G401.6 (cell line): ENCODE data around the gene CDY2A.
"Not testable (repeated sequence)": the region's sequence is repeated elsewhere in the genome, so short reads cannot be mapped to it uniquely, and the experiment has no call there.

ENCODE experiments used
- FAIRE-seq: peaks from 2 replicates; lab custom pipeline; 2012; peaks lifted over from hg19 to GRCh38; lab: Jason Lieb, UNC

Gene CDY2A

DNA sequence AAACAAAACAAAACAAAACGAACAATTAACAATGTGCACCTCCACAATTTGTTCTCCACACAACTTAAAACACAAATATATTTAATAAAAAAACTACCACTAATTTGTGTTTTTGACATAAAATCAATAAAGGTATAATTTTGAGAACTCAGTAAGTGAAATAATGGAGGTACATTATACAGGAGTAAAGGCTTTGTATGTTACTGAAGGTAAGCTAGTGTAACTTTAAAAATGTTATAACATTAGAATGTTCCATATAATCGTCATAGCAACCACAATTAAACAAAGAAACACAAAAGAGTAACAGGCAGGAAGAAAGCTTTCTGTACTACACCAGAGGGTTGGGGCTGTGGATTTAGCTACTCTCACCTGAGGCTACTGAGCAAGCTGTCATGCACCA lies at the start of gene CDY2A:
Gene CDY2A (plus strand): TSS at position 301 of the 400 bp plus-strand sequence. CDS start 328 bp downstream, outside the sequence.
- FAIRE-seq, result not testable (repeated sequence)

GRCh38 chrY:17997586-17997985 lies 28.0 kb upstream of the CDY2A start:
- not testable (repeated sequence) for FAIRE-seq

- FAIRE-seq, result not testable (repeated sequence)
These were observed 27.3 kb upstream of the CDY2A start for GRCh38 chrY:17998266-17998665.

- FAIRE-seq, result not testable (repeated sequence)
These were observed 1.7 kb upstream of the CDY2A start for GRCh38 chrY:18023897-18024296.

- not testable (repeated sequence) for FAIRE-seq
These were observed 3.3 kb downstream of the CDY2A start for GRCh38 chrY:18028845-18029244.

GRCh38 chrY:18030178-18030577 lies 4.6 kb downstream of the CDY2A start:
- FAIRE-seq, result not testable (repeated sequence)

GRCh38 chrY:18034100-18034814 lies 8.7 kb downstream of the CDY2A start:
- not testable (repeated sequence) for FAIRE-seq

DNA sequence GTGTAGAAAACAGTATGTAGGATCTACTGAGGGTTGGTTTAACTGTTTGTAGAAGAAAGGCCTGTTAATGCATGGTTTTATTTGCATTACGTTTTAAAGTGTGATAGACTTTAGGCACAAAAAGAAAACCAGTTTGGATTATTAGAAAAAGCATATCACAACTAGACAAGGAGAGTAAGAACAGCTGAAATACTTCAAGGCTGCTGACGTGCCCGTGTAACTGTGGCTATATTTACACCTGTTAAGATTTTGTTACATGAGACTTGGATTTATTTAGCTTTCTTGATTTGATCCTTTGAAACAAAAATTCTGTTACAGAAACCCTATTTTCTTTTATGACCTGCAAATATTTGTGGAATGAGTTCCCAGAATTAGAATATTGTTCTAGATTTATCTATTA lies 9.3 kb downstream of the CDY2A start:
- FAIRE-seq, result not testable (repeated sequence)

- FAIRE-seq, result not testable (repeated sequence)
These were observed 19.4 kb downstream of the CDY2A start for GRCh38 chrY:18044990-18045389.

DNA sequence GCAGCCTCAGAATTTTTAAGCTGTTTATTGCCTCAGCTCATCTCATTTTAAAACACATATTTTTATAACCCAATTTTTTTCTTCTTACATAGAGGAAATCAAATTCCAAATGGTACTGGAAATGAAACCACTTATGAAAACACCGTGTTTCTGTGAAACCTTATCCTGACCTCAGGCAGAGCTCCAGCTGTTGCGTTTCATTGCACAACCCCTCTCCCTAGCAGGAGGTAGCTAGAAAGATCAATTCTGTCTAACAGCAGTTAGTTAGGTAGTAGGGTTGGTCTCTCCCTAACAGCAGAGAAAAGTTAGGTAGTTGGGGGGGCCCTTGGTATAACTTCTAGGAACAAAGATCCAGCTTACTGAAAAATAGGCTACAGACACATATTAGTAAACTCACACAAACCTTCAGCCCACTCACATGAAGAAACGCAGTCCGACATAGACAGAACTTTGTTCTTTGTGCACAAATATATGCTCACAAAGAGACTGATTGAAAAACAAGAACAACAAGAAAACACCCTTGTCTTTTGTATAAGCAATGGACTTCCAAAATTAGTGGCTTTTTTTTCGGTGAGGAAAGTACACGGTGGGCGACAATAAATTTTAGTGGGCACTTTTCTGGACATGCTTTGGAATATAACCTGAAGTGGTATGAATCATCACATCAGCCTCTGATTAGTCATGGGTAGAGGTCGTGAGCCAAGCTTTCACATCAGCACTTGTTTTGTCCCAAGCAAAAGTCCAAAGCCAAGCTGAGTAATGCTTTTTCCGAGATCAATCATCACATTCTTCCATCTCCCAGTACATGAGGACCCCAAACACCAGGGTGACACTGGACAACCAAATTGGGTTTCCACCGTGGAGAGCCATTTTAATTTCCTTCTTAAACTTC lies 22.8 kb downstream of the CDY2A start:
- not testable (repeated sequence) for FAIRE-seq

DNA sequence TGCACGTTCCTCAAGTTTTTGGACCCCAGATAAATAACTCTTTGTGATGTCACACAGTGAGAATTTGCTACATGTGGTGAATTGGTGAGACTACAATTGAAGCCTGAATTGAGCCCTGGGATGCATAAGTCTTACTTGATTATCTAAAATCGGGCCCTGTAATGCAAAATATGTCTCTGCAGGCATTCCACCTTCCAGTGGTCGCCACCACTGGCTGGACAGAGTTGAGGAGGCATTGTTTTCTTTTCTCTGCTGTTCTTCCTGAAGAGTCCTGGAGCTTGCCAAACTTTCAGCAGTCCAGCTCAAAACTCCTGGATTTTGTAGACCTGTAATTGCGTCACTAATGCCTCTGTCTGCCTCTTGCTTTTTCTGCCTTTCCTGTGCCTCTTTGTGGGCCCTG lies 23.5 kb downstream of the CDY2A start:
- FAIRE-seq, result not testable (repeated sequence)

- FAIRE-seq, result not testable (repeated sequence)
These were observed 30.9 kb downstream of the CDY2A start for GRCh38 chrY:18056473-18056872.

- not testable (repeated sequence) for FAIRE-seq
These were observed 47.9 kb downstream of the CDY2A start for GRCh38 chrY:18073464-18073863.
